Testis (tissue), 2 donors: ENCODE measurements around the gene CENPP.

ENCODE experiments used
- POLR2A ChIP-seq: fragments of 450-650 bp; IDR thresholded peaks from one replicate; pipeline ENCODE4 v1.6.1; 2017; ENCODE audit warnings: antibody characterized with exemption, mild to moderate bottlenecking, moderate library complexity
- TF ChIP-seq, protein P1 (sequence below), 3 experiments: fragments of 450-650 bp in 2 of 3; fragments of 200-600 bp in 1 of 3; sonication (generic) in 1 of 3; IDR thresholded peaks; one replicate each; pipeline ENCODE4 v1.5.1; 2016 to 2019; ENCODE audit warnings: antibody characterized with exemption in 3 of 3, mild to moderate bottlenecking in 2 of 3, moderate library complexity in 1 of 3

DNA sequence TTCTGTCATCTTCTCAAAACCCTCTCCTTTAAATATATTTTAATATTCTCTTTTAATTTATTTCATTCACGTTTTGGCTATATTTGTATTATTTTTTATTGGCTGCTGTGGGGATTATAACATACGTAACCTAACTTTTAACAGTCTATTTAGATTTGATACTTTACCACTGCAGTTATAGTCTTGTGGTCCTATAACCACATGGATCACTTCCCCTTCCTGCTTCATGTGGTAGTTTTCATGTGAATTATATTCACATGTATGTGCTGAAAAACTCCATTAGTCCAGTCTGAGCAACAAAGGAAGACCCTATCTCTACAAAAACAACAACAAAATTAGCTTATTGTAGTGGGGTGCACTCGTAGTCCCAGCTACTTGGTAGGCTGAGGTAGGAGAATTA, 34.3 kb downstream of the CENPP start:
- TF ChIP-seq, protein P1, sequence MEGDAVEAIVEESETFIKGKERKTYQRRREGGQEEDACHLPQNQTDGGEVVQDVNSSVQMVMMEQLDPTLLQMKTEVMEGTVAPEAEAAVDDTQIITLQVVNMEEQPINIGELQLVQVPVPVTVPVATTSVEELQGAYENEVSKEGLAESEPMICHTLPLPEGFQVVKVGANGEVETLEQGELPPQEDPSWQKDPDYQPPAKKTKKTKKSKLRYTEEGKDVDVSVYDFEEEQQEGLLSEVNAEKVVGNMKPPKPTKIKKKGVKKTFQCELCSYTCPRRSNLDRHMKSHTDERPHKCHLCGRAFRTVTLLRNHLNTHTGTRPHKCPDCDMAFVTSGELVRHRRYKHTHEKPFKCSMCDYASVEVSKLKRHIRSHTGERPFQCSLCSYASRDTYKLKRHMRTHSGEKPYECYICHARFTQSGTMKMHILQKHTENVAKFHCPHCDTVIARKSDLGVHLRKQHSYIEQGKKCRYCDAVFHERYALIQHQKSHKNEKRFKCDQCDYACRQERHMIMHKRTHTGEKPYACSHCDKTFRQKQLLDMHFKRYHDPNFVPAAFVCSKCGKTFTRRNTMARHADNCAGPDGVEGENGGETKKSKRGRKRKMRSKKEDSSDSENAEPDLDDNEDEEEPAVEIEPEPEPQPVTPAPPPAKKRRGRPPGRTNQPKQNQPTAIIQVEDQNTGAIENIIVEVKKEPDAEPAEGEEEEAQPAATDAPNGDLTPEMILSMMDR (IDR thresholded peaks at IDR 0.05) = no peak
- TF ChIP-seq POLR2A = no peak
